ENCODE data around the gene SEMA4D.

The SEMA4D gene

DNA sequence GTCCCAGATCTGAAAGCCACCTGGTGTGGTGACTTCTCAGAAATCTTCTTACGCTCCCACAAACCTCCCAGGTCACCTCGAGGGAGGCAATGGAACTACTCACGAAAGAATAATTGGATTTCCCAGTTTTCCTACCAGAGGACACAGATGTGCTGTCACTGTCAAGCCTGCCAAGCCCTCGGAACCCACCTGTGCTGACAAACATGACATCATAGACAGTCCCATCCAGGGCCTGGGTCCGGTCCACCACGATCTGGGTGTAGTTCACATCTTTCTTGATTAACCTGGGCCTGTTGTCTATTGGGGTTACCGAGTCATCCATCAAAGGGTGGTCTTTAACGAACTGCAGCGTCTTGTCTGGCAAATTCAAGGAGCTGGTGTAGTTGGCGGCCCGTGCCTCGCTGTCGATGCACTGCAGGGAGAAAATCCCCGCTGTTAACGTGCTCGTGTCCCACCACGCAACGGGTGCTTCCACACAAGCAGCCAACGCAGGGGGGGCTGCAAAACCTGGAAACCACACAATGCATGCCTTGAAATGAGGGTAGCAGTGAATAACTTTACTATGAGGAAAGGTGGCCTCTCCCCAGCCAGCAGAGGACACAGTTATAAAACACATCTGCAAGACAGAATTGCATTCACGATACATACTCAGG is 110.6 kb downstream of the SEMA4D start:
- Histone ChIP-seq H3K36me3 (replicated peaks; ENCODE audit: low read depth, low read length) (peaks cover 8% of the 10 kb centered on the region), H4K20me1 (ENCODE audit: insufficient read depth, low read length) (no peaks in the 10 kb centered on the region), H3K27me3 (ENCODE audit: low read depth, low read length) (no peaks in the 10 kb centered on the region), H3K9me3 (ENCODE audit: insufficient read depth, low read length) (no peaks in the 10 kb centered on the region), H2AFZ (ENCODE audit: low read depth, low read length) (no peak overlapping the region), H3K79me2 (ENCODE audit: low read length) (no peaks in the 10 kb centered on the region), H3K4me3 (ENCODE audit: low read length) (no peak overlapping the region), H3K9ac (ENCODE audit: low read length) (no peak overlapping the region), H3K4me2 (ENCODE audit: low read length) (no peak overlapping the region), H3K4me1 (ENCODE audit: low read length) (no peaks in the 10 kb centered on the region), H3K27ac (ENCODE audit: low read length) (no peak overlapping the region)
- no peak for TF ChIP-seq EZH2phosphoT487 (IDR thresholded peaks at IDR 0.05; ENCODE audit: low read depth)
- TF ChIP-seq, protein P1, sequence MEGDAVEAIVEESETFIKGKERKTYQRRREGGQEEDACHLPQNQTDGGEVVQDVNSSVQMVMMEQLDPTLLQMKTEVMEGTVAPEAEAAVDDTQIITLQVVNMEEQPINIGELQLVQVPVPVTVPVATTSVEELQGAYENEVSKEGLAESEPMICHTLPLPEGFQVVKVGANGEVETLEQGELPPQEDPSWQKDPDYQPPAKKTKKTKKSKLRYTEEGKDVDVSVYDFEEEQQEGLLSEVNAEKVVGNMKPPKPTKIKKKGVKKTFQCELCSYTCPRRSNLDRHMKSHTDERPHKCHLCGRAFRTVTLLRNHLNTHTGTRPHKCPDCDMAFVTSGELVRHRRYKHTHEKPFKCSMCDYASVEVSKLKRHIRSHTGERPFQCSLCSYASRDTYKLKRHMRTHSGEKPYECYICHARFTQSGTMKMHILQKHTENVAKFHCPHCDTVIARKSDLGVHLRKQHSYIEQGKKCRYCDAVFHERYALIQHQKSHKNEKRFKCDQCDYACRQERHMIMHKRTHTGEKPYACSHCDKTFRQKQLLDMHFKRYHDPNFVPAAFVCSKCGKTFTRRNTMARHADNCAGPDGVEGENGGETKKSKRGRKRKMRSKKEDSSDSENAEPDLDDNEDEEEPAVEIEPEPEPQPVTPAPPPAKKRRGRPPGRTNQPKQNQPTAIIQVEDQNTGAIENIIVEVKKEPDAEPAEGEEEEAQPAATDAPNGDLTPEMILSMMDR (IDR thresholded peaks at IDR 0.05; ENCODE audit: low read depth, low read length): no peak

- H3K79me2 ChIP-seq (ENCODE audit: low read length): no peaks in the 10 kb centered on the region
- no peak overlapping the region for H3K9ac ChIP-seq (ENCODE audit: low read length)
- H3K27ac ChIP-seq (ENCODE audit: low read length): no peak overlapping the region
- no peaks in the 10 kb centered on the region for H3K27me3 ChIP-seq (ENCODE audit: low read depth, low read length)
- no peak overlapping the region for H2AFZ ChIP-seq (ENCODE audit: low read depth, low read length)
- no peaks in the 10 kb centered on the region for H3K4me1 ChIP-seq (ENCODE audit: low read length)
- peaks cover 5% of the 10 kb centered on the region for H3K36me3 ChIP-seq (replicated peaks; ENCODE audit: low read depth, low read length)
- H3K4me2 ChIP-seq (ENCODE audit: low read length): no peak overlapping the region
- no peaks in the 10 kb centered on the region for H4K20me1 ChIP-seq (ENCODE audit: insufficient read depth, low read length)
- TF ChIP-seq, protein P1 (IDR thresholded peaks at IDR 0.05; ENCODE audit: low read depth, low read length): no peak
- no peak for TF ChIP-seq EZH2phosphoT487 (IDR thresholded peaks at IDR 0.05; ENCODE audit: low read depth)
- no peak overlapping the region for H3K4me3 ChIP-seq (ENCODE audit: low read length)
- H3K9me3 ChIP-seq (ENCODE audit: insufficient read depth, low read length): no peaks in the 10 kb centered on the region
Measured at GRCh38 chr9:89386797-89387196, 111.1 kb downstream of the SEMA4D start.

DNA sequence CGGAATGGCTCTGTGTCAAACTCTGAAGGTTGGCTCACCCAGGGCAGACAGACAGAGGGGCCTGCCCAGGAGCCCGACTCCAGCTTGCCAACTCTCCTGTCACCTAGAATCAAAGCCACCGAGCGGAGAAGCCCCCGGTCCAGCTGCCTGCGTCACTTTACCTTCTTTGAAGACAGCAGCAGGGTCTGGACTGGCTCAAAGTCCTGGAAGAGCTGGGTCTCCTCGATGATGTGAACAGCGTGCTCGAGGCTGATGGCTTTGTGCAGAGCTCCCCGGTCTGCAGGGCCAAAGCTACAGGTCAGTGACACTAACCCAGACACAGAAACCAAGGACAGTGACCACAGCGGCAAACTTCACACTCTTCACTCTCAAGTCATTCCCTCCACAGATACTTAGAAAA is 111.7 kb downstream of the SEMA4D start:
- Histone ChIP-seq H4K20me1 (ENCODE audit: insufficient read depth, low read length) (no peaks in the 10 kb centered on the region), H3K4me1 (ENCODE audit: low read length) (no peaks in the 10 kb centered on the region), H3K9ac (ENCODE audit: low read length) (no peak overlapping the region), H3K9me3 (ENCODE audit: insufficient read depth, low read length) (no peaks in the 10 kb centered on the region), H3K36me3 (replicated peaks; ENCODE audit: low read depth, low read length) (peaks cover 5% of the 10 kb centered on the region), H3K79me2 (ENCODE audit: low read length) (no peaks in the 10 kb centered on the region), H3K4me2 (ENCODE audit: low read length) (no peak overlapping the region), H3K4me3 (ENCODE audit: low read length) (no peak overlapping the region), H2AFZ (ENCODE audit: low read depth, low read length) (no peak overlapping the region), H3K27me3 (ENCODE audit: low read depth, low read length) (no peaks in the 10 kb centered on the region), H3K27ac (ENCODE audit: low read length) (no peak overlapping the region)
- TF ChIP-seq, protein P1 (IDR thresholded peaks at IDR 0.05; ENCODE audit: low read depth, low read length): no peak
- no peak for TF ChIP-seq EZH2phosphoT487 (IDR thresholded peaks at IDR 0.05; ENCODE audit: low read depth)

DNA sequence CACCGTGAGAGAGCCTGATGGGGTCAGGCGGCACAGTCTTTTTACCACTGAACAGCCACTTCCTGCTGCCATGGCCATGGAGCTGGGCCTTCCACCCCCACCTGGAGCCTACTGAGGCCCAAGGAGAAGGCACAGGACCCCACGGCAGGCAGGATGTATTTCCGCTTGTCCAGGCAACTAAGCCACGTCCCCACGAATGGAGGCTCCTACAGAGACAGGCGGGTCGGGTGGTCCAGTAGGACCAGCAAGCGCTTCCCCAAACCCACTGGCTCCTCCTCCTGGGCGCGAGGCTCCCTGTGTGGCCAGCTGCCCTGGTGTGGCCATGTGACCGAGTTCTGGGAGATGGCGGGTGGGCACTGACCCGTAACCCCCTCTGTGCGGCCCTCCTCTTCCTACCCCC is 113.1 kb downstream of the SEMA4D start:
- Histone ChIP-seq H3K27ac (ENCODE audit: low read length) (no peak overlapping the region), H3K4me1 (ENCODE audit: low read length) (no peaks in the 10 kb centered on the region), H3K4me2 (ENCODE audit: low read length) (no peak overlapping the region), H3K9me3 (ENCODE audit: insufficient read depth, low read length) (no peaks in the 10 kb centered on the region), H4K20me1 (ENCODE audit: insufficient read depth, low read length) (no peaks in the 10 kb centered on the region), H3K79me2 (ENCODE audit: low read length) (no peaks in the 10 kb centered on the region), H2AFZ (ENCODE audit: low read depth, low read length) (no peak overlapping the region), H3K36me3 (replicated peaks; ENCODE audit: low read depth, low read length) (peaks cover 5% of the 10 kb centered on the region), H3K4me3 (ENCODE audit: low read length) (no peak overlapping the region), H3K9ac (ENCODE audit: low read length) (no peak overlapping the region), H3K27me3 (ENCODE audit: low read depth, low read length) (no peaks in the 10 kb centered on the region)
- TF ChIP-seq, protein P1 (IDR thresholded peaks at IDR 0.05; ENCODE audit: low read depth, low read length): no peak
- no peak for TF ChIP-seq EZH2phosphoT487 (IDR thresholded peaks at IDR 0.05; ENCODE audit: low read depth)
